IPS-18a (cell line): ENCODE measurements around the gene PYROXD2.

Experiments
- H3K27ac ChIP-seq: one replicate; pipeline ENCODE4 v1.5.1; 2013; ENCODE audit warnings: low read length
- H3K27me3 ChIP-seq: one replicate; pipeline ENCODE4 v1.6.1; 2013; ENCODE audit warnings: mild to moderate bottlenecking, low read length; ENCODE audit not compliant: control insufficient read depth, insufficient read depth
- H3K36me3 ChIP-seq: one replicate; pipeline ENCODE4 v1.6.1; 2013; ENCODE audit warnings: low read depth, low read length; ENCODE audit not compliant: control insufficient read depth
- H3K4me1 ChIP-seq: one replicate; pipeline ENCODE4 v1.6.1; 2013; ENCODE audit warnings: low read depth, low read length; ENCODE audit not compliant: control insufficient read depth
- H3K4me3 ChIP-seq: one replicate; pipeline ENCODE4 v1.5.1; 2013; ENCODE audit warnings: low read length
- H3K9ac ChIP-seq: one replicate; pipeline ENCODE4 v1.6.1; 2013; ENCODE audit warnings: mild to moderate bottlenecking, low read length, moderate library complexity
- H3K9me3 ChIP-seq: one replicate; pipeline ENCODE4 v1.6.1; 2013; ENCODE audit warnings: low read depth, low read length; ENCODE audit not compliant: control insufficient read depth

The PYROXD2 gene

GRCh38 chr10:98419469-98420261 is 4.7 kb upstream of the PYROXD2 start:
- Histone ChIP-seq H3K4me3 (no peak overlapping the region), H3K9ac (no peak overlapping the region), H3K27me3 (no peaks in the 10 kb centered on the region), H3K4me1 (peaks cover 5% of the 10 kb centered on the region), H3K36me3 (peaks cover 9% of the 10 kb centered on the region), H3K9me3 (no peaks in the 10 kb centered on the region), H3K27ac (no peak overlapping the region)

DNA sequence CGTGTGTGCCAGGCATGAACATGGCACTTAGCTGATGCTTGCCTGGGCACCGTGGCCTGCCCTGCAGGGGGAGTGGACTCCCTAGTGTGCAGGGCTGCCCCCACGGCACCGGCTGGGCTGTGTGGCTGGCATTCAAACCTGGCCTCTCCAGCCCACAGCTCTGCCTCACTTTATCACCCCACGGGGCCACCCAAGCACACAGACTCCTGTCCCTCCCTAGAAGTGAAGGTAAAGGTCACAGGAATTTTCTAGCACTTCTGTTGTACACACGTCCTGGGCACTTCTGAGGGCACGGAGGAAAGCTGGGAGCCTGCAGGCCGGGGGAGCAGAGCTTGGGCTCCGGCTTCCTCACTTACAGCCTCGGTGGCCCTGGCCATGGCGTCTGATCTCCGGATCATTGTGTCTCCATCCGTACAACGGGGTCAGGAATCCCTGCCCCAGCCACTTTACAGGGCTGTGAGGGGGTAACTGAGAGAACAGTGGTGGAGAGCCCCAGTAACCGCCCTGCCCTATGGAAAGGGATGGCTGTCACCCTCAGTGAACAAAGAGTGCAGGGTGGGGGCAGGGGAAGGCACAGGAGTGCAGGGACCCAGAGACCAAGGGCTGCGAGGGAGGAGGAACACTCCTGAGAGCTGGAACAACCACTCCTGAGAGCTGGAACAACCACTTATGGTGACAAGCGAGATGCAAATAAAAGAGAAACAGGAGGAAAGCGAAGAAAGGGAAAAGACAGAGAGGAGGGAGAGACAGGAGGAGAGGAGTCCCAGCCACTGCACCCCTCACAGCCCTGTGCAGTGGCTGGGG is 3.9 kb upstream of the PYROXD2 start:
- no peak overlapping the region for H3K9ac ChIP-seq
- no peaks in the 10 kb centered on the region for H3K9me3 ChIP-seq
- peaks cover 9% of the 10 kb centered on the region for H3K36me3 ChIP-seq
- H3K4me1 ChIP-seq: peaks cover 11% of the 10 kb centered on the region
- H3K4me3 ChIP-seq: no peak overlapping the region
- no peak overlapping the region for H3K27ac ChIP-seq
- H3K27me3 ChIP-seq: no peaks in the 10 kb centered on the region

GRCh38 chr10:98417973-98418664 is 3.1 kb upstream of the PYROXD2 start:
- Histone ChIP-seq H3K9me3 (no peaks in the 10 kb centered on the region), H3K4me3 (no peak overlapping the region), H3K27me3 (no peaks in the 10 kb centered on the region), H3K9ac (no peak overlapping the region), H3K4me1 (peaks cover 11% of the 10 kb centered on the region), H3K36me3 (peaks cover 9% of the 10 kb centered on the region), H3K27ac (no peak overlapping the region)

GRCh38 chr10:98417481-98417959 is 2.5 kb upstream of the PYROXD2 start:
- H3K4me3 ChIP-seq: no peak overlapping the region
- H3K9me3 ChIP-seq: no peaks in the 10 kb centered on the region
- peaks cover 9% of the 10 kb centered on the region for H3K36me3 ChIP-seq
- no peak overlapping the region for H3K27ac ChIP-seq
- no peak overlapping the region for H3K9ac ChIP-seq
- peaks cover 11% of the 10 kb centered on the region for H3K4me1 ChIP-seq
- H3K27me3 ChIP-seq: no peaks in the 10 kb centered on the region

DNA sequence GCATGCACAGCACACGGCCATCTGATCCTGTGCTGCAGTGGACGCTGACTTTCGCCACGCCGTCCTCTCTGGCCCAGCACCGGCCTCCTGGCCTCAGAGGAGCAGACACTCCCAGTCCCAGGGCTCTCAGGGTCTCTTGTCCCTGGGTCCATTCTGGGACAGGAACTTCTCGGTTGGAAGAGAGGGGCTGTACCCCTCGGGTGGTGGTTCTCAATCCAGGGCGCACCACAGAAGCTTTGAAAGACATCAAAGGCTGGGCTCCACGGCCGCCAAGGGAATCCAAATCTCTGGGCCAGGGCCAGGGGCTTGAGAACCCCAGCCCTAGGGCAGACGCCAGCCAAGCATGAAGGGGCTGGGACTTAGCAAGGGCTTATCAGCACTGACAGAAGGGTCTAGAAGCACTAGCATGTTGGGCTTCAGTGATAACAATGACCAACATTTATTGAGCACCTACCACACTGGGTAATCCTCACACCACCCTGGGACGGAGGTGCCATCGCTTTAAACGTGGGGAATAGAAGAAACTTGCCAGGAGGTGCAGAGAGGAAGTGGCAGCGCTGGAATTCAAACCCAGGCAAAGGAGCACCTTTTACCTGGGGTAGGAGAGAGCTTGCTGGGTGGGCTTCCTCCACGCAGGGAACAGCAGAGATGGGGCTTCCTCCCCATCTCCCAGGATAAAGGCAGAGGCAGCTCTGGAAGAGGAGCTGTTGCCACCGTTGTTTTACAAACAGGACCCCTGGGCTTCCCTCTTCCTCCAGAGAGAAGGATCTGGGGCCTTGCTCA is 1.8 kb upstream of the PYROXD2 start:
- peaks cover 9% of the 10 kb centered on the region for H3K36me3 ChIP-seq
- H3K27ac ChIP-seq: no peak overlapping the region
- H3K4me1 ChIP-seq: peaks cover 11% of the 10 kb centered on the region
- no peak overlapping the region for H3K4me3 ChIP-seq
- no peaks in the 10 kb centered on the region for H3K9me3 ChIP-seq
- no peaks in the 10 kb centered on the region for H3K27me3 ChIP-seq
- H3K9ac ChIP-seq: no peak overlapping the region

DNA sequence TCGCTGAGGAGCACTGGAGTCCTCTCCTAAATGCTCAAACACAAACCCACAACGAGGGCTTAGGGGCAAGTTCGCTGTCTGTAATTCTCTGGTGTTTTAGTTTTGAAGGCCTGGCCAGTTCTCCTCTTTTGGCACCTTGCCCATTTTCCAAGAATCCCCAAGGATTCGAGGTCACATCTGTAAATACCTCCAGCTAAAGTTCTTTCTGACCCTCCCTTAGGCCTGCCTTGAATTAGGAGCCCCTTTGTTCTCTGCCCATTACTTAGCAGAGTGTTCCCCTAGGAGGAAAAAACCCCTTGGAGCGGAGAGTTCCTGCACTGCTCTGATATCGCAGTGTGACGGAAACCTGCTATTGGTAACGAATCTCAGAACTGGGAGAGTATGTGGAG is 743 bp upstream of the PYROXD2 start:
- no peaks in the 10 kb centered on the region for H3K27me3 ChIP-seq
- no peaks in the 10 kb centered on the region for H3K9me3 ChIP-seq
- H3K27ac ChIP-seq: no peak overlapping the region
- H3K9ac ChIP-seq: no peak overlapping the region
- H3K4me1 ChIP-seq: peaks cover 11% of the 10 kb centered on the region
- no peak overlapping the region for H3K4me3 ChIP-seq
- peaks cover 9% of the 10 kb centered on the region for H3K36me3 ChIP-seq

DNA sequence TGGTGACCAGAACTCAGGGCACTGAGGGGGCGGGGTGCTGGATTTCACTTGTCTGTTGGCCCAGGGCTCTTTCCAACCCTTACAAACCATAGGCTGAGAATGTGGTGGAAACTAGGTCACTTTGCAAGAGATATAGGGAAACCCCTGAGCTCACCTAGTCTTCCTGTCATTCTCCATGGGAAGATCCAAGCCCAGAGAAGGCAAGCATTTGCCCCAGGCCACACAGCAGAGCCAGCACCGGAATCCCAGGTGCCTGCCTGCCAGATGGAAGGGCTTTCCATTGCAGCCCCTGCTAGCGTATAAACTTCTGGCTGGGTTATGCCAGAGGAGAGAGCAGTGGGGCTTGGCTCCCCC is 427 bp downstream of the PYROXD2 start:
- Histone ChIP-seq H3K9me3 (no peaks in the 10 kb centered on the region), H3K27me3 (no peaks in the 10 kb centered on the region), H3K9ac (peak overlapping the region; percentile 40), H3K4me1 (peaks cover 11% of the 10 kb centered on the region), H3K27ac (no peak overlapping the region), H3K36me3 (peaks cover 7% of the 10 kb centered on the region), H3K4me3 (peak overlapping the region; percentile 54)

- Histone ChIP-seq H3K9me3 (no peaks in the 10 kb centered on the region), H3K27ac (no peak overlapping the region), H3K4me3 (no peak overlapping the region), H3K9ac (no peak overlapping the region), H3K36me3 (no peaks in the 10 kb centered on the region), H3K4me1 (peaks cover 11% of the 10 kb centered on the region), H3K27me3 (no peaks in the 10 kb centered on the region)
Observed at GRCh38 chr10:98411768-98412167, 3.2 kb downstream of the PYROXD2 start.

DNA sequence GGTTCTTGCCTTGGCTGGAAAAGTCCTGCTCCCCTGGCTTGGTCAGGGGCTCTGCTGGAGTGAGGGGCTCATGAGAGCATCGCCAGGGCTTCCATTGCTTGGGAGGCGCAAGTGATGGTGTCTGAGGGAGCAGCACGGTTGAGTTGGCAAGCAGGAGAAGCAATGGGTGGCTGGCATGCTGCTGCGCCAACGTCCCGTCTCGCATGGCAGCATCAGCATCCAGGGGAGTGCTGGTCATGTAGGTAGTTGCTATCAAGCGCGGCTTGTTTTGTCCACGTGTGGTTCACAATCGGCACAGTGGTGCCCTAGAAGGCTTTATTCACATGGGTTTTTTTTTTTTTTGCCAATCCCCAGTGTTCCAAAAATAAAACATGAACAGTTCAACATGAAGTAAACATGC is 3.8 kb downstream of the PYROXD2 start:
- Histone ChIP-seq H3K4me3 (no peak overlapping the region), H3K4me1 (peaks cover 11% of the 10 kb centered on the region), H3K9me3 (no peaks in the 10 kb centered on the region), H3K27ac (no peak overlapping the region), H3K36me3 (no peaks in the 10 kb centered on the region), H3K9ac (no peak overlapping the region), H3K27me3 (no peaks in the 10 kb centered on the region)

- Histone ChIP-seq H3K27me3 (no peaks in the 10 kb centered on the region), H3K9ac (no peak overlapping the region), H3K4me1 (peaks cover 11% of the 10 kb centered on the region), H3K36me3 (no peaks in the 10 kb centered on the region), H3K4me3 (no peak overlapping the region), H3K9me3 (no peaks in the 10 kb centered on the region), H3K27ac (no peak overlapping the region)
Observed at GRCh38 chr10:98410759-98411158, 4.2 kb downstream of the PYROXD2 start.
